Effector memory CD4-positive, alpha-beta T cell (primary cell): ENCODE results near the gene SORD.
"Not testable (repeated sequence)": the region's sequence is repeated elsewhere in the genome, so short reads cannot be mapped to it uniquely, and the experiment has no call there.

Source experiments
- DNase-seq, 3 donors: peaks; one replicate each; pipeline ENCODE4 v3.0.0-alpha.2; 2020
- H3K27ac ChIP-seq: 2 replicates; pipeline ENCODE4 v1.7.0; 2013; ENCODE audit warnings: mild to moderate bottlenecking, low read length, moderate library complexity; ENCODE audit not compliant: insufficient read depth, poor library complexity, severe bottlenecking
- H3K27me3 ChIP-seq: replicated peaks from 2 replicates; pipeline ENCODE4 v1.7.0; 2013; ENCODE audit warnings: mild to moderate bottlenecking, low read length; ENCODE audit not compliant: insufficient read depth, control insufficient read depth, poor library complexity, severe bottlenecking
- H3K36me3 ChIP-seq: 2 replicates; pipeline ENCODE4 v1.7.0; 2013; ENCODE audit warnings: mild to moderate bottlenecking, low read length, moderate library complexity; ENCODE audit not compliant: control insufficient read depth, insufficient read depth
- H3K4me1 ChIP-seq: 2 replicates; pipeline ENCODE4 v1.7.0; 2013; ENCODE audit warnings: low read length, mild to moderate bottlenecking; ENCODE audit not compliant: control insufficient read depth, insufficient read depth, poor library complexity, severe bottlenecking
- H3K4me3 ChIP-seq: 2 replicates; pipeline ENCODE4 v1.7.0; 2013; ENCODE audit warnings: low read length, low read depth, mild to moderate bottlenecking; ENCODE audit not compliant: insufficient read depth, poor library complexity, severe bottlenecking
- H3K9me3 ChIP-seq: 2 replicates; pipeline ENCODE4 v1.7.0; 2013; ENCODE audit warnings: mild to moderate bottlenecking, low read length, moderate library complexity; ENCODE audit not compliant: control insufficient read depth

Gene SORD

DNA sequence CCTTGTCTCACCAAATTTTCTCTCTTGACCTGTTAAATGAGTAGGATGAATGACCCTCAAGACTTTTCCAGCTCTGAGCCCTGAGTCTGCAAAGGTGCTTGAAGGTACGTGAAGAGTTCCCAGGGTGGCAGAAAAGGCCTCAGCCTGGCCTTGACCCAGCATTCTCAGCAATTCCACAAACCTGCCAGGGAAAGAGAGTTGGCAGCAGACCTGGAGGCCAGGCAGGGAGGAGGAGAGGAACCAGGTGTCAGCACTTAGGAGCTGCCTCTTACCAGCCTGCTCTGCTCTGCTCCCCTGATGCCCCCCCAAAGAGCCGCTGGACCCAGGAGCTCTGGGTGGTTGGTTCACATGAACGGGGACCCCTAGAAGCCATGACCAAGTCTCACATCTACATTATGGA, 57.6 kb downstream of the SORD start:
- not testable (repeated sequence) for H3K27ac ChIP-seq, H3K4me3 ChIP-seq, H3K4me1 ChIP-seq, H3K36me3 ChIP-seq, DNase-seq, H3K9me3 ChIP-seq, H3K27me3 ChIP-seq

DNA sequence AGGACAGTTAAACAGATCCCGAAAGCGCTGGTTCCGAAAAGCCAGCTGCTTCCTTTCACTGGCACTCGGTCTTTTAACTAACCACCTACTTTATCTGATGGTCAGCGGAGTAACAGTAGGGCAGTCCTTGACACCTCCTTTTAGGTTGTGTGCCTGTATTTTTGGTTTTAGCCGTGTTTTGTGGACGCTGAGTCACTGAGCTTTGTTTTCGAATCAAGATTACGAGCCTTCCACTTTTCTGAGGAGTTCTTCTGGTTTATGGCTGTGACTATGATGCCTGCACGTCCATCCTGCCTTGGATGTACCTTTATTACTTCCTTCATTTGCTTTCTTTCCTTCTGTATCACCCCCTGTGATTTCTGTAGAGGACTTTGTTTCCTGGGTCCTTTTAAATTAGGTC, 59.4 kb downstream of the SORD start:
- not testable (repeated sequence) for H3K4me3 ChIP-seq, H3K27me3 ChIP-seq, H3K36me3 ChIP-seq, H3K4me1 ChIP-seq, DNase-seq, H3K27ac ChIP-seq, H3K9me3 ChIP-seq

DNA sequence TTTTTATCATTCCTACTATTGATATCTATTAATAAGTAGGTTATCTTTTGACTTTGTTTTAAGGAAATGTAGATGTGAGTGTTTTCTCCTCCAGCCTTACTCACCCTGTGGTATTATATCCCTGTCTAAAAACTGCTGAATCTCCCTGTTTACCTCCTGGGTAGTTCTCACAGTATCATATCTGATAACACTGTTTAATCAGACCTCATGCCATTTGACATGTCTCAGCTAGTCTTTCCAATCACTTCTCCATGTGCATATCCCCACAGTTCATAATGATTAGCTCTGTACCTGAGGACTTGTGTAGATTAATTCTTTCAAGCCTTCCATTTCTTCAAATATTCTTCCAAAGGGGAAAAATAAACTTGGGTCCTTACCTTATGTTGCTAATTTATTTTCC, 60.2 kb downstream of the SORD start:
- Histone ChIP-seq H3K9me3 (no peaks in the 10 kb centered on the region), H3K27me3 (no peaks in the 10 kb centered on the region), H3K4me3 (no peak overlapping the region), H3K27ac (no peak overlapping the region), H3K36me3 (no peaks in the 10 kb centered on the region), H3K4me1 (no peaks in the 10 kb centered on the region)
- DNase-seq, result no peak

DNA sequence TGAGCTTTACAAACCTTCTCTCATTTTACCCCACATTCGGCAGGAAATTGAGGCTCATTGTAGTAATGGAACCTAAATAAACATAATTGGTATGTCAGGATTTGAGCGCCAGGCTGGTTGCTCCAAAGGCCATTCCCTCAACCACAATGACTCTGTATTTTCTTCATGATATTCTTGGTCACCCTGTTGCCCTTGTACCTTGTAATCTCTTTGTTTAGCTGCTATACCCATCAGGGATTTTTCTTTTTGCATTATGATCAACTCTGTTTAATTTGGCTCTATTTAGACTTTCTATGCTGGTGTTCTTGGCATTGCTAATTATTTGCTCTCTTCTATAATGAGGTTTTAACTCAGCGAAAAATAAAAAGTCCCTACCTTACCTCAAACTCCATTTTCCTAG, 61.2 kb downstream of the SORD start:
- no peaks in the 10 kb centered on the region for H3K4me1 ChIP-seq
- no peaks in the 10 kb centered on the region for H3K36me3 ChIP-seq
- H3K9me3 ChIP-seq, result no peaks in the 10 kb centered on the region
- no peak overlapping the region for H3K27ac ChIP-seq
- no peak for DNase-seq
- H3K4me3 ChIP-seq, result no peak overlapping the region
- H3K27me3 ChIP-seq, result no peaks in the 10 kb centered on the region

DNA sequence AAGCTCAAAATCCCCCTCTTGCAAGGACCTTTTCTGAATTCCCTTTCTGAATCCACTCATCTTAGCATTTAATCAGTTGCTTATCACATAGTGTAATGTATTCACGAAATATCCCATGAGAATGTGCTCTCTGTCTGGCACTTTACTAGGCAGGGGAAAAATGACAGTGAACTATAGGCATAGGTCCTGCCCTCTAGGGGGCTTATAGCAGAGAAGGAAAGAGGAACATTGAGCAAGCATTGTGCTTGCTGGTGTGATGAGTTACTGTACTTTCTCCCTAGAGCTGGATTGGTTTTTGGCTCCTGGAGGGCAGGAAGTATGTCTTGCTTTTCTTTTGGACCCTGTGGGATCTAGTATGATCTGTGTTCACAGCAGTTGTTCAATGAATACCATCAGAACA, 64.5 kb downstream of the SORD start:
- H3K27ac ChIP-seq, result no peak overlapping the region
- no peak for DNase-seq
- no peaks in the 10 kb centered on the region for H3K36me3 ChIP-seq
- H3K4me3 ChIP-seq, result no peak overlapping the region
- H3K4me1 ChIP-seq, result no peaks in the 10 kb centered on the region
- no peaks in the 10 kb centered on the region for H3K27me3 ChIP-seq
- H3K9me3 ChIP-seq, result no peaks in the 10 kb centered on the region

DNA sequence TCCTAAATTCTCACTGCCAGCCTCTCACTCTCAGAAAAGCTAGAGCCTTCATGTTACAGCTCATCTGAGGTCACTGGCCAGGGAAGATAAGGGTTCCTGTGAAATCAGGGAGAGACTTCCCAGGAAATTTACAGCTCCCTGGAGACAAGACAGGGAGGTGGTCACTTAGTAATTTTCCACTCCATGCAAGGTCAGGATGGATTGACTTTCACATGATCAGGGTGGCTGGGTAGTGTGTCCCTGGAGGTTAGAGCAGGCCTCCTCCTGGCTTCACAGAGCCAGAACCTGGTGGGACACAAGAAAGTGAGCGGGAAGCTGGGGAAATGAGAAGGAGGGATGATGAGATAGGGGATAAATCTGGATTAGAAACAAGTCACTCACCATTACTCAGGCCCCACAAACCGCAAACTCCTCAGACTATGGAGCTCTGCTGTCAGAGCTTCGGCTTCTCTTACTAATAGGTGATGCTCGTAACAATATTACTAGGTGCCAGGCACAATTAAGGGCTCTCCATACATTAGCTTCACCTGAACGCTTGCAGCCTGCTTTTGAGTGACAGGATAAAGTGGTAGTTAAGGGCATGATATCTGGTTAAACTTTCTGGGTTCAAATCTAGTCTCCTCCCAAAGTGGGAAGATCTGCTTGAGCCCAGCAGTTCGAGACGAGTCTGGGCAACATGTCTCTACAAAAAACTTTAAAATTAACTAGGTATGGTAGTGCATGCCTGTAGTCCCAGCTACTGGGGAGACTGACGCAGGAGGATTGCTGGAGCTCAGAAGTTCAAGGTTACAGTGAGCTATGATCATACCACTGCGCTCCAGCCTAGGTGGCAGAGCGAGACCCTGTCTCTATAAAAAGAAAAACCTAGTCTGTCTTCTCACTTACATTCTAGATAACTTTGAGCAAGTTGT, 66.1 kb downstream of the SORD start:
- Histone ChIP-seq H3K27me3 (no peaks in the 10 kb centered on the region), H3K4me3 (no peak overlapping the region), H3K9me3 (no peaks in the 10 kb centered on the region), H3K36me3 (no peaks in the 10 kb centered on the region), H3K27ac (no peak overlapping the region), H3K4me1 (no peaks in the 10 kb centered on the region)
- DNase-seq, result no peak

DNA sequence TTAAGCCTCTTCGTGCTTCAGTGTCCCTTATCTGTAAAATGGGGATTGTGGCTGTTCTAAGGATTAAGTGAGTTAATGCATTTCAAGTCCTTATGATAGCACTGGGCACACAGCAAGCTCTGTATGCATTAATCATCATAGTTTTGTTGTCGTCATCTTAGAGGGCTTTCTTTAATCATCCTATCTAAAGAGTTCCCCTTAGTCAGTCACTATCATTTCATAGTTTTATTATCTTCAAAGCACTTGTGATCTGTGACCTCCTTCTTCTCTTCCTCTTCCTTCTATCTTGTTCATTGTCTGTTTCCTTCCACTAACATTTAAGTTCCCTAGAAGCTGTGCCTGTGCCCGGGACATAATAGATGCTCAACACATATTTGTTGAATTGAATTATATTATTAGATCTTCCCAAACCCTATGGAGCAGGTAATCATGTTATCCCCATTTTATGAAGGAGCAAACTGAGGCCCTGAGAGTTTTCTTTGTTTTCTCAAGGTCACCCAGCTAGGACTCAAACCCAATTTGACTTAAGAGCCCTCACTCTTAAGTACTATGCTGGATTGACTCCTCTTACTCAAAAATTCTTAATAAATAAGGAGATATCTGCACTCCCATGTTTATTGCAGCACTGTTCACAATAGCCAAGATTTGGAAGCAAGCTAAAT, 66.8 kb downstream of the SORD start:
- Histone ChIP-seq H3K36me3 (no peaks in the 10 kb centered on the region), H3K9me3 (no peaks in the 10 kb centered on the region), H3K4me3 (no peak overlapping the region), H3K27ac (no peak overlapping the region), H3K4me1 (no peaks in the 10 kb centered on the region), H3K27me3 (no peaks in the 10 kb centered on the region)
- no peak for DNase-seq

DNA sequence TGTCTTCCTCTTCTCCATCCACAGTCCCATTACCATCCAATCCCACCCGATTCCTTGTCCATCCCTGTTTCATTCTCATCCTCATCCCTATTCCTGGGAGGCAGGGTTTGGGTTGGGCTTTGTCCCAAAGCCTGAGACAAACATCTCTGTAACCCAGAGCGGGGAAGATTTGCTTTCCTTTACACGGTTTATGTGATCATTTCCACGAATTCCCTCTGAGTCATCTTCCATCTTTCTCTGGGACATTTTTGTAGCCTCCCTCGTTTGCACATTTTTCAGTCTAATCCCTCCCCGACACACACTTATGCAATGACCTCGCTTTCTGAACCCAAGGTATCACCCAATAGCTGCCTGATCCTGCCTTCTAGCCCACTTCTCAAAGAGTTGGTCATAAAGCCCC, 68.2 kb downstream of the SORD start:
- no peak for DNase-seq
- Histone ChIP-seq H3K9me3 (no peaks in the 10 kb centered on the region), H3K4me1 (no peaks in the 10 kb centered on the region), H3K27me3 (no peaks in the 10 kb centered on the region), H3K36me3 (no peaks in the 10 kb centered on the region), H3K27ac (no peak overlapping the region), H3K4me3 (no peak overlapping the region)

DNA sequence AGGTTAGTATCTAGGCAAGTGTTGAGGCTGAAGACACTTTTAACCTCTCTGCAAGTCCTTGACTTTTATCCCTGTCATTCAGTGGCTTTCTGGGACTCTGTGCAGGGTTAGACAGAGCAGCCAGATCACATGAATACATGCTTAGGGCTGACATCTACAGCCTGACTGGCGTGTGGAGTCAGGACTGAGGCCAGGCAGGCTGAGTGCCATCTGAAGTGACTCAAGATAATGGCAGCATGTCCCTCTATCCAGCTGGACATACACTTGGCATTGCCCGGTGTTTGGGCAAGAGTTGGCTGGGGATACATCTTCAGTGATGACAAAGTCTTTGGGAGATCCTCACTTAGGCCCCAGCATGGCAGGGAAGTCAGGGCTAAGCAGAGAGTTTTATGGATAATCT, 68.6 kb downstream of the SORD start:
- no peak for DNase-seq
- no peaks in the 10 kb centered on the region for H3K9me3 ChIP-seq
- H3K36me3 ChIP-seq, result no peaks in the 10 kb centered on the region
- no peaks in the 10 kb centered on the region for H3K27me3 ChIP-seq
- H3K27ac ChIP-seq, result no peak overlapping the region
- H3K4me1 ChIP-seq, result no peaks in the 10 kb centered on the region
- H3K4me3 ChIP-seq, result no peak overlapping the region

DNA sequence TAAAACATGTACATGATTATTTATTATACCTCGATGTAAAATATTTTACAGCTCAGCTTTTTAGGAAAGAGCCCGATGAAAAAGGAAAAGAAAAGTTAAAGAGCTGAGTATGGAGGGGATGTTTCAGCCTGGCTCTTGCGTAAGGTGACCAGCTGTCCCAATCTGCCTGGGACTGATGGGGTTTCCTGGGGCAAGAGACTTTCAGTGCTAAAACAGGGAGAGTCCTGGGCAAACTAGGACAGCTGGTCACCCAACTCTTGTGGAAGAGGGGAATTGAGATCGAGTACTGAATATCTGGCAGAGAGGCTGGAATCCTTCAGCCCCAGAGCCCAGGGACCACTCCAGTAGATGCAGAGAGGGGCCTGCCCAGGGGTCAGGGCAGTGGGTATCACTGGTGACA, 70.0 kb downstream of the SORD start:
- no peaks in the 10 kb centered on the region for H3K36me3 ChIP-seq
- H3K27ac ChIP-seq, result no peak overlapping the region
- no peak for DNase-seq
- no peaks in the 10 kb centered on the region for H3K9me3 ChIP-seq
- no peaks in the 10 kb centered on the region for H3K4me1 ChIP-seq
- no peak overlapping the region for H3K4me3 ChIP-seq
- no peaks in the 10 kb centered on the region for H3K27me3 ChIP-seq
